ENCODE data around the gene GRB14.

GRCh38 chr2:164538240-164538866, 82.9 kb downstream of the GRB14 start:
- TF ChIP-seq POLR2A (IDR thresholded peaks at IDR 0.05) (no peak), CTCF (IDR thresholded peaks at IDR 0.05 in 4 of 5, conservative IDR thresholded peaks at IDR 0.05 in 1 of 5) (peak in 4 of 5 experiments; percentile 15 to 49 (median 32))
